A172 (cell line): ENCODE results near the gene CLDND2. TPM values are rescaled to one million over a fixed set of nuclear protein-coding genes. Genes with fewer than 3 reads are reported as not detected.

Experiments
- DNase-seq: peaks from one replicate; pipeline ENCODE4 v3.0.0-alpha.2; 2015; ENCODE audit warnings: low spot score
- total RNA-seq: library from RNA; depleted of rRNA; stranded (reverse); fragments of >200 nt; shearing (Covaris generic); gene quantifications from 2 replicates; pipeline ENCODE4 v1.2.3, GENCODE V29; 2014

Gene CLDND2
- total RNA-seq, 1 experiment from 2014 or later, result not detected

- DNase-seq, result no peak
These were observed 14.1 kb downstream of the CLDND2 start for GRCh38 chr19:51354742-51355148.

DNA sequence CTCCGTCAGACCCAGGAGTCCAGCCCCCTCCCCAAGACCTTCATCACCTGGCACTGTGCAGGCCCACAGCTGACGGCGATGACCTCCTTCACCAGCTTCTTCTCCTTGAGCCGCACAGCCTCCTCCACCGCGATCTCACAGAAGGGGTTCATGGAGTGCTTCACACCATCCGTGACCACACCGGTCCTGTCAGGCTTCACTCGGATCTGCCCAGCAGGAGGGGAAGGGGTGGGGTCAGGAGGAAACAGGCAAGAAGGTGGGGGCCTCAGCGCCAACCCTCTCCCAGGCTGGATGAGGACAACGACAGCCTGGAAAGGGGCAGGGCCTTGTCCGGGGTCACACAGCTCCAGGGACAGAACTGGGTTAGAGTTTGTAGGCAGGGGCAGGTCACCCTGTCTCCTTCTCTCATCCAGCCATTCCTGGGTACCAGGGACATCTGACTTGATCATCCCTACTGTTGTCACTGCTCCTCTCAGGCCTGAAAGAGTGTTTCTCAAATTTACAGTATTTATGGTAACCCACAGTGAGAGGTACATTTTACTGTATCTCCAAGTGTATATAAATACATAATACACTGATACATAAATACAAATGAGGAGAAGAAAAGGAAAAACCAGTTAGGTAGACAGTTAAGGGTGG, 14.6 kb downstream of the CLDND2 start:
- no peak for DNase-seq

GRCh38 chr19:51352783-51353360, 15.9 kb downstream of the CLDND2 start:
- DNase-seq, result no peak

GRCh38 chr19:51351266-51351990, 17.4 kb downstream of the CLDND2 start:
- no peak for DNase-seq

- DNase-seq, result no peak
These were observed 21.4 kb downstream of the CLDND2 start for GRCh38 chr19:51347209-51347928.

GRCh38 chr19:51346742-51347141, 22.1 kb downstream of the CLDND2 start:
- no peak for DNase-seq

- no peak for DNase-seq
These were observed 23.7 kb downstream of the CLDND2 start for GRCh38 chr19:51345076-51345620.

- DNase-seq, result no peak
These were observed 25.9 kb downstream of the CLDND2 start for GRCh38 chr19:51342631-51343569.

DNA sequence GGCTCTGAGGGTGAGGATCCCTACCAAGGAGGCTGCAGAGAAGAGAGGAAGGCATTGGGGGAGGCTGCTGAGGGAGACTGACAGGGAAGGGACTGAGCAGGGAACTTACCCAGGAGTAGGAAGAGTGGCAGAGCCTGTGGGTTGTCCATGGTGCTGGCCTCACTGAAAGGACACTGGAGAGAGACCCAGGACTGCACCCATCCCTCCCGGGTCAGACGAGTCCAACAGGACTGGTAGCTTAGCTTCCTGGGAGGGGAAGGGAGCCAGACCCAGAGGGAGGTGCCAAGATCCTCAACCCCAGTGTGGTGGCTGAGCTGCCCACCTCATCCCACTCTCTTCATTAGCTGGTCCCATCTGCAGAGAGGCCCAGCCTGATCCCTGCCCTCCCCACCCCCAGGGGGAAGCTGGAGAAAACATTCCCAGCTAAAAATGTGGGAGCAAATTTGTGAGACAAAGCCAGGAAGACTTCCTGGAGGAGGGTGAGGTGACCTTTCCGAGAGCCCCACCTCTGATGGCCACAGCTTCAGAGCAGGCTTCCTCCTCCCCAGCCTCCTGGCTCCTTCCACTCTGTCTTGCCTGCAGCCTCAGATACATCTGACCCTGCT, 26.7 kb downstream of the CLDND2 start, which contains the start of gene VSIG10L:
Gene VSIG10L (minus strand): TSS at position 164 of the 605 bp plus-strand sequence. CDS start 15 bp downstream, at position 149.
- DNase-seq, result no peak

- DNase-seq, result no peak
These were observed 27.7 kb downstream of the CLDND2 start for GRCh38 chr19:51341066-51341465.

- peak; percentile 85 for DNase-seq
These were observed 28.8 kb downstream of the CLDND2 start for GRCh38 chr19:51339687-51340656.

DNA sequence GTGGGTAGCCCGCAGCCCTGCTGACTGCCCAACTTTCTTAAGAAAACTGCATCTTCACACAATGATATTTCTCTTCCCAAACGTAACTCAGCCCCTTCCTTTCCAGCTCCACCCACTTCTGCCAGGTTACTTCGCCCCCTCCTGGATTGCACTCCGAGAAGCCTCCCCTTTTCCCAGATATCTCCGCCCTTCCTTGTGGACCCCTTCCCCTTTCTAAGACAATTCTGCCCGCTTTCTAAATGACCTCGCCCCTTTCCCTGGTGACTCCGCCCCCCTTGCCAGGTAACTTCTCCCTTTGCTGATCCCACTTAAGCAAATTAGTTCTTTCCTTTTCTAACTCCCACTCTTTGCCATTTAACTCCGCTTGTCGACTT, 29.5 kb downstream of the CLDND2 start:
- no peak for DNase-seq

DNA sequence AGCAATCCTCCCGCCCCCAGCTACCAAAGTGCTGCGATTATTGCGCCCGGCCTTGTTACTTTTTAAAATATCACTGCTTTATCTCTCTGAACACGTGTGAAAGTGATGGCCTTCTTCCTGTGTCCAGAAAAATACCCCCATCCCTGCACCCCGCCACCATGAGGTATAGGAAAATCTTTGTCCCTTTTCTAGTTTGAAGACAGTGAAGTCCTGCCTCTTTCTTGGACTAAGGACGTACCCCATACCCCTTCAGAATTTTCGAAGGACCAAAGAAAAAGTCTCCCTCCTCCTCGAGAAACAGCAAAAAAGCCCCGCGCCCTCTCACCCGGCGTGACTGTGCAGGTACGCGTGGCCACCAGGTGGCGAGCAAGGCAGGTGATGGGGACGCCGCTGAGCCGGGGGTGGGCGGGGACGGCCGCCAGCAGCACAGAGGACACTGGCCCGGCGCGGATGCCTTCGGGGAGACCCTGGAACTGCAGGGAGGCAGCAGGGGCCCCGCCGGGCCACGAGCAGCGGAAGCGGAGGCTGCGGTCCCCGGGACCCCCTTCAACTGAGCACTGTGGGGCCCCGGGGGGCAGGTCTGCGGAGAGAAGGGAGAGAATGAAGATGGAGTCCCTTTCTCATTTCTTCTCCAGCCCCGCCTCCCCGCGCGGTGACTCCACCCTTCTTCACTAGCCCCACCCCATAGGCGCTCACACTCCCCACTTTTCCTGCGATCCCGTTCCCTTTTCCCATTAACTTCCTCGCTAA, 30.1 kb downstream of the CLDND2 start:
- peak; percentile 46 for DNase-seq

DNA sequence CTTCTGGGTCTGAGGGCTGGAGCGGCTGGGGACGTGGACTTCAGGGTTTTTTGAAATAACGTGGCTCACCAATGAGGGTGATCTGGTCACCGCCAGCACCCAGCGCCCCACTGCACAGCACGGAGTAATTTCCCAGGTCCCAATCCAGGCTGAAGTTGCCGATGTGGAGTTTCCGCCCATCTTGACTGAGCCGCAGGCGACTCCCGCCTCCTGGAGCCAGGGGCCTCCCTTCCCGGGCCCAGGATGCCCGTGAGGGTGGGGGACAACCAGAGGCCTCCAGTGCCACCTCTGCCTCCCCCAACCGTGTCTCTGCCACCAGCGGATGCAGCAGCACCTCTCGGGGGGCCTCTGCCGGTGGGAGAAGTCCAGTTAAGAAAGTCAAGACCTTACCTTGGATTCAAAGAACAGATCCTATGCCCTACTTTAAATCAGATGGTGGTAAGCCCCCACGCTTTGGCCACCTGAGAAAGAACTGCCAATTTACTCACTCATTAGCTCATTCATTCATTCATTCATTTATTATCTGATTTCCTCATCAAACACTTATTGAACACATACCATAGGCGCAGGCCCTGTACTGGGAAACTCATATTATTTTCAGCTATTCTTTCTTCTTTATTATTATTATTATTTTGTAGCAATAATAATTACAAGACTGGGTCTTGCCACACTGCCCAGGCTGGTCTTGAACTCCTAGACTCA, 30.8 kb downstream of the CLDND2 start:
- no peak for DNase-seq

- DNase-seq, result no peak
These were observed 31.5 kb downstream of the CLDND2 start for GRCh38 chr19:51337141-51337860.

DNA sequence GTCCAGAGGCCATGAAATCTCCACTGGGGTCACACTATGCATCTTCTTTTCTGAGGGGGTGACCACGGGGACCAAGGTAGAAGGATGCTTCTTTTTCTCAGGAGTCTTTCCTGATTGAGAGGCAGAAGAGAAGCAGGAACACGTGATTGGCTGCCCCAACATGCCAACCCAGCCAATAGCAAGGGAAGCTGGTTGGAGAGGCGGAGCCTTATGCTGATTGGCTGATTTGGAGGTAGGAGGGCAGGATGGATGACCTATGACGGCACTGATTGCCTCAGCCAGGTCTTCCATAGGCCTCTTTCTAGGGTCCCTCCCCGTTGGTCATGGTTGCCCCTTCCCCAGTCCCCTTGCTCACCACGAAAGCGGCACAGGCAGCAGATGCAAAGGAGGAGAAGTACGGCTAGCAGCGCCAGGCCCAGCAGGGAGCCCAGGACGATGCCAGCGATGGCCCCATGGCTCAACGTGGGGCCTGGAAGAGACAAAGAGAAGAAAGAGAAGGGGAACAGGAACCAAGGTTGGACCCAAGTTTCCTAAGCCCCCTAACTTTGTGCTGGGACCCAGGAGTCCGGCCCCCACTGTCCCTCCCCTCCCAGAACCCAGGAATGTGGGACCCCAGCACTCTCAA, 34.9 kb downstream of the CLDND2 start:
- no peak for DNase-seq

GRCh38 chr19:51331716-51332115, 37.1 kb downstream of the CLDND2 start:
- DNase-seq, result no peak
